Activated CD8-positive, alpha-beta T cell treated with anti-CD3 and anti-CD28 coated beads, Interleukin-2, amount 10 ng/mL, durations not matched to agents 7 days and 5 days (primary cell): Measurements from ENCODE around the gene KRTAP21-1. TPM values are rescaled to one million over a fixed set of nuclear protein-coding genes. Genes with fewer than 3 reads are reported as not detected.
A peak's percentile ranks its signal among the peaks of the same experiment; 100 is the strongest.

Source experiments
- ATAC-seq: fragments of 150-1000 bp; cut with Tn5 transposase; one replicate; pipeline ENCODE4 v1.10.0; 2021; ENCODE audit warnings: moderate library complexity
- CTCF ChIA-PET: fragments of 350-600 bp; sonication (Branson Sonifier 250); formaldehyde crosslinking; loops from one replicate; lab custom pipeline; 2021; ENCODE audit warnings: antibody characterized with exemption; lab: Charles Lee
- POLR2A ChIA-PET: fragments of 350-600 bp; sonication (Branson Sonifier 250); formaldehyde crosslinking; loops from one replicate; lab custom pipeline; 2021; ENCODE audit warnings: antibody characterized with exemption; lab: Charles Lee
- DNase-seq: peaks from one replicate; pipeline ENCODE4 v3.0.0-alpha.2; 2020
- H3K27ac Mint-ChIP-seq: one replicate; pipeline ENCODE4 v1.8.0; 2021; ENCODE audit warnings: mild to moderate bottlenecking, mixed read lengths
- H3K27me3 Mint-ChIP-seq: one replicate; pipeline ENCODE4 v1.8.0; 2021; ENCODE audit warnings: low read depth, mixed read lengths
- H3K36me3 Mint-ChIP-seq: one replicate; pipeline ENCODE4 v1.8.0; 2021; ENCODE audit warnings: low read depth, mixed read lengths
- H3K4me1 Mint-ChIP-seq: one replicate; pipeline ENCODE4 v1.8.0; 2021; ENCODE audit warnings: low read depth, mixed read lengths
- H3K4me3 Mint-ChIP-seq: one replicate; pipeline ENCODE4 v1.8.0; 2021; ENCODE audit warnings: mild to moderate bottlenecking, mixed read lengths
- H3K9me3 Mint-ChIP-seq: one replicate; pipeline ENCODE4 v1.8.0; 2022; ENCODE audit warnings: mixed read lengths; ENCODE audit not compliant: insufficient read depth
- total RNA-seq, 2 experiments: library from RNA; stranded (reverse); gene quantifications; one replicate each; pipeline ENCODE4 v1.2.3, GENCODE V29; 2021

KRTAP21-1 gene
- total RNA-seq, 2 experiments from 2014 or later: not detected

DNA sequence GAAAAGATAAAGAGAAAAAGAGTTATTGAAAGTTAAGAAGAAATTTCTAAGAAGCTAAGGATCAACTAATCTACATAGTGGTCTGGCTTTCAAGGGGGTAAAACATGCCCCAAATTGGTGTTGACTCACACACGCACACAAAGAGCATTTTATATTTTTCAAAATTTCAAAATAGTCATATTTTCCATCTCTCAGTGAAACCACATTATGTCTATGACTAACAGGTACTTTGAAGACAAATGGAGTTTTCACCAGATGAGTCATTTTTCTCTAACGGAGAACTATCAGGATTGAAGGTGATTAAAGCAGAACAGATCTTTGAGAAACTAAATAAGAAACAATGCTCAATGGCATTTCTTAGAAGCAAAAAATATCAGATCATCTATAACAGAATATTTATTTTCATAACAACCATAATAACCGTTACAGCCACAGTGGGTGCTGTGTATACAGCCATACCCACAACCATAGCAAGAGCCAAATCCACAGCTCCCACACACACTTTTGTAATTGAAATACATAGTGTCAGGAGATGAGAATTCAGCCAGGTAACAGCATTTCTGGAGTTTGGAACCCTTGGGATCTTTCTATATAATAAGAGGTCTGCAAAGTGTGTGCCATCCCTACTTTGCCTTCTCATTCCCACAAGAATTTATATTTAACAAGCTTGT lies 36.9 kb downstream of the KRTAP21-1 start, which contains the start of gene KRTAP21-3:
TSS of gene KRTAP21-3 (minus strand) at position 539 of the 671 bp plus-strand sequence. CDS start at position 521, 18 bp downstream.
- DNase-seq: peak; percentile 24
- Mint-ChIP-seq H3K4me3 (no peak within 1 kb of the TSS), H3K27me3 (no peaks in the 10 kb centered on the region), H3K9me3 (peaks cover 6% of the 10 kb centered on the region), H3K4me1 (peaks cover 9% of the 10 kb centered on the region), H3K36me3 (no peaks in the 10 kb centered on the region), H3K27ac (peak within 1 kb of the TSS; percentile 8)
- ChIA-PET CTCF (no interaction called here), POLR2A (no interaction called here)
- ATAC-seq: peak; percentile 88

DNA sequence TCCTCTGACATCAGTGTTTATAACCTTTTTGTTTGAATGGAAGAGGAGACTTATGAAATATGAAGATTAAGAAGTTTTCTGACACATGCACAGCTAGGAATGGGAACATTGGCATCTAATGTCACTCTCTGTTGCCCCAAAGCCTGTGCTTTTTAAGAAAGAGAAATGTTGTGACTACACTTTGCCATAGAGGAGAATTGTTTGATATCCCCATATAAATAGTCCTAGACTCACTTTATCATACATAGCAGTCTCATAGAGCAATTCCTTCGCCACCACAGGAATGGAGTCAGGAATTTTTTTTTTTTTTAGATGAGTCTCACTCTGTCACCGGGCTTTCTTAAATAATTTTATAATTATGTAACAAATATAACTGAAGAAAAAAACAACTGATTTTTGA lies 38.1 kb downstream of the KRTAP21-1 start:
- Mint-ChIP-seq H3K4me3 (no peak overlapping the region), H3K4me1 (peaks cover 9% of the 10 kb centered on the region), H3K9me3 (peaks cover 6% of the 10 kb centered on the region), H3K36me3 (no peaks in the 10 kb centered on the region), H3K27me3 (no peaks in the 10 kb centered on the region), H3K27ac (no peak overlapping the region)
- ATAC-seq (no peak), DNase-seq (no peak)
- CTCF ChIA-PET: no interaction called here
- POLR2A ChIA-PET: no interaction called here

DNA sequence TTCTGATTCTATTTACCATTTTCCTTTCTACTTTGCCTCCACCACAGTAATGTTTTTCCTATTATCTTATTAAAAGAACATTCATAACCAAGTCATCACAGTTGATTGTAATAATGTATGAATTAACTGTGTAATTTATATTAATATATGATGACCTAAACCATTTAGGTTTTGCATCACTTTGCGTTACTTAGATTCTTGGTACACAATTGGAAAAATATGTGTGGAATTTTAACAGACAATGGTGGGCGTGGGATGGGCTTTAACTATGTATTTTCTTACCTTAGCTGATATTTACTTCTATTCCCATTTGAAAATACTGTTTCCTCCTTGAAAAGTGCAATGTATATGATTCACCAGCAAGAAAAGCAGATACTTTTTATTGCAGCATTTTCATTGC lies 40.3 kb downstream of the KRTAP21-1 start:
- H3K27me3 Mint-ChIP-seq: no peaks in the 10 kb centered on the region
- CTCF ChIA-PET: no interaction called here

DNA sequence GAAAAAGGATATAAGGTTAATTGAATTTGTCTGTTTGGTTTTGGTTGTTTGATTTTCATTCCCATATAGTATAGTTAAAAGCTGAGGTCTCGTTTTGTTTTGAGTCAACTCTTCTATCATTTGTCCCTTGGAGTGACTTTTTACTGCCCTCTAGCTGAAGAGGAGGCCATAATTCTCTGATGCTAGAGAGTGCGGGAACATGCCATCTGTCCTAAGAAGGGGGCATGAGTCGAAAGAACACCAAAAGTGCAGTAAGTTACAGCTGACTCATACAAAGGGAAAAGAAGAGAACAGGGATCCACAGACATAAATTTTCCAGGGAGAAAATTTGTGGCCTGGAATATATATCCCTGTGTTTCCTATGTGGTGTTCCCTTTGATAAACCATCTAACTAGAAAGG lies 40.8 kb downstream of the KRTAP21-1 start:
- ATAC-seq: no peak

More for the DNA sequence above, 40.3 kb downstream of the KRTAP21-1 start:
- peaks cover 9% of the 10 kb centered on the region for H3K4me1 Mint-ChIP-seq
- no peak overlapping the region for H3K4me3 Mint-ChIP-seq
- no peaks in the 10 kb centered on the region for H3K36me3 Mint-ChIP-seq
- DNase-seq (no peak), ATAC-seq (no peak)
- POLR2A ChIA-PET: no interaction called here
- peaks cover 6% of the 10 kb centered on the region for H3K9me3 Mint-ChIP-seq
- no peak overlapping the region for H3K27ac Mint-ChIP-seq

DNA sequence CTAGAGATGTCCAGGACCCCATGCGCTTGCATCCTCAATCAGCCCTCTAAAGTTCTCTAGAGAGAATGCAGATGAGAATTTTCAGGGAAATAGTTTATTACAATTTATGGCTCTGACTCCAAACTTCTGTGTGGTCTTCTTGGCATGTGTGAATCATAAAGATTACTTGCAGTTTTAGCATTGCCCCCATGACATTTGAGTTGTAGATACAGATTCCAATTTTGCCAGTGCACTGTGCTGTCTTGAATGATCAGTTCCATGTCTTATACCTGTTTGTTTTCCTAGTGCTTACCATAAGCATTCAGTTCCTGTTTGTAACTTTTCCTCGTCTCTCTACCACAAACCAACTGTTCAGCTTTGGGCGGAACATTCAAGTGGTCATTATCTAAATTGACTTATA lies 41.5 kb downstream of the KRTAP21-1 start:
- no peak overlapping the region for H3K27ac Mint-ChIP-seq
- no peaks in the 10 kb centered on the region for H3K27me3 Mint-ChIP-seq
- ATAC-seq (no peak), DNase-seq (no peak)
- peaks cover 6% of the 10 kb centered on the region for H3K9me3 Mint-ChIP-seq
- no peaks in the 10 kb centered on the region for H3K36me3 Mint-ChIP-seq
- ChIA-PET CTCF (no interaction called here), POLR2A (no interaction called here)
- H3K4me3 Mint-ChIP-seq: no peak overlapping the region
- H3K4me1 Mint-ChIP-seq: peaks cover 3% of the 10 kb centered on the region

More for the DNA sequence above, 40.8 kb downstream of the KRTAP21-1 start:
- H3K27ac Mint-ChIP-seq: no peak overlapping the region
- CTCF ChIA-PET: no interaction called here
- no peaks in the 10 kb centered on the region for H3K36me3 Mint-ChIP-seq
- DNase-seq: no peak
- POLR2A ChIA-PET: no interaction called here
- no peak overlapping the region for H3K4me3 Mint-ChIP-seq
- H3K27me3 Mint-ChIP-seq: no peaks in the 10 kb centered on the region
- H3K9me3 Mint-ChIP-seq: peaks cover 6% of the 10 kb centered on the region
- H3K4me1 Mint-ChIP-seq: peaks cover 9% of the 10 kb centered on the region

DNA sequence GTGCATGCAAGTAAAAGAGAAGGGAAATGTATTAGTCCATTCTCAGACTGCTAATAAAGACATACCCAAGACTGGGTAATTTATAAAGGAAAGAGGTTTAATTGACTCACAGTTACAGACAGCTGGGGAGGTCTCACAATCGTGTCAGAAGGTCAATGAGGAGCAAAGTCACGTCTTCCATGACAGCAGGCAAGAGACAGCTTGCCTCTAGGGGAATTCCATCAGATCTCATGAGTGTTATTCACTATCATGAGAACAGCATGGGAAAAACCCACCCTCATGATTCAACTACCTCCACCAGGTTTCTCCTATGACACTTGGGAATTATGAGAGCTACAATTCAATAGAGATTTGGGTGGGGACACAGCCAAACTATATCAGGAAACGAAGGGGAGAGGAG lies 44.7 kb downstream of the KRTAP21-1 start:
- no peak overlapping the region for H3K27ac Mint-ChIP-seq
- no peak overlapping the region for H3K4me3 Mint-ChIP-seq
- CTCF ChIA-PET: no interaction called here
- H3K4me1 Mint-ChIP-seq: no peaks in the 10 kb centered on the region
- POLR2A ChIA-PET: no interaction called here
- H3K36me3 Mint-ChIP-seq: no peaks in the 10 kb centered on the region
- ATAC-seq (no peak), DNase-seq (no peak)
- H3K9me3 Mint-ChIP-seq: peaks cover 10% of the 10 kb centered on the region
- no peaks in the 10 kb centered on the region for H3K27me3 Mint-ChIP-seq

DNA sequence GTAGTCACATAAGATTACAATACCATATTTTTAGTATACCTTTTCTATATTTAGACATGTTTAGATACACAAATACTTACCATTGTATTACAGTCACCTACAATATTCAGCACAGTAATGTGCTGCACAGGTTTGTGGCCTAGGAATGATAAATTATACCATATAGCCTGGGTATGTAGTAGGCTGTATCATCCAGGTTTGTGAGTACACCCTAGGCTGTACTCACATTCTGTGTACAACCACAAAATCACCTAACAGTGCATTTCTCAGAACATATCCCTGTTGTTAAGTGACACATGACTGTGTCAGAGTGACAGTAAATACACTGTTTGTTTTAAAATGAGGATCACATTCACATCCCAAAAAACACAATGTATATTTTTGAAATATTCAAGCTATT lies 47.8 kb downstream of the KRTAP21-1 start:
- no peaks in the 10 kb centered on the region for H3K27me3 Mint-ChIP-seq
- ChIA-PET POLR2A (no interaction called here), CTCF (no interaction called here)
- no peak overlapping the region for H3K27ac Mint-ChIP-seq
- H3K4me1 Mint-ChIP-seq: no peaks in the 10 kb centered on the region
- H3K36me3 Mint-ChIP-seq: no peaks in the 10 kb centered on the region
- peaks cover 10% of the 10 kb centered on the region for H3K9me3 Mint-ChIP-seq
- DNase-seq: no peak
- ATAC-seq: no peak
- H3K4me3 Mint-ChIP-seq: no peak overlapping the region

Other genes starting within 250 kb of the KRTAP21-1 start
- not detected for gene KRTAP19-6, start 213.6 kb downstream of the KRTAP21-1 start, total RNA-seq
- not detected for gene KRTAP19-7, start 194.1 kb downstream of the KRTAP21-1 start, total RNA-seq
- not detected for gene KRTAP22-2, start 165.0 kb downstream of the KRTAP21-1 start, total RNA-seq
- gene KRTAP6-3, start 163.0 kb downstream of the KRTAP21-1 start, total RNA-seq: not detected
- gene KRTAP6-2, start 156.5 kb downstream of the KRTAP21-1 start, total RNA-seq: not detected
- not detected for gene KRTAP22-1, start 154.3 kb downstream of the KRTAP21-1 start, total RNA-seq
- gene KRTAP6-1, start 141.5 kb downstream of the KRTAP21-1 start, total RNA-seq: not detected
- gene KRTAP20-1, start 139.0 kb downstream of the KRTAP21-1 start, total RNA-seq: not detected
- gene KRTAP20-4, start 134.8 kb downstream of the KRTAP21-1 start, total RNA-seq: not detected
- gene KRTAP20-2, start 120.2 kb downstream of the KRTAP21-1 start, total RNA-seq: not detected
- not detected for gene KRTAP20-3, start 112.6 kb downstream of the KRTAP21-1 start, total RNA-seq
- gene KRTAP21-3, start 36.7 kb downstream of the KRTAP21-1 start, total RNA-seq: not detected
- gene KRTAP21-2, start 8.2 kb downstream of the KRTAP21-1 start, total RNA-seq: not detected
- gene KRTAP8-1, start 57.8 kb upstream of the KRTAP21-1 start, total RNA-seq: not detected
- gene KRTAP7-1, start 74.3 kb upstream of the KRTAP21-1 start, total RNA-seq: not detected
- not detected for gene KRTAP11-1, start 126.2 kb upstream of the KRTAP21-1 start, total RNA-seq